ENCODE results near the gene LAMC2.
"Not testable (repeated sequence)": the region's sequence is repeated elsewhere in the genome, so short reads cannot be mapped to it uniquely, and the experiment has no call there.

Gene LAMC2

GRCh38 chr1:183185941-183186490, at the start of gene LAMC2:
Gene LAMC2 (plus strand): TSS chr1:183186264. CDS start chr1:183186353, 89 bp downstream.
- no peak for DNase-seq (ENCODE audit: low read depth)

GRCh38 chr1:183137782-183138181, 48.3 kb upstream of the LAMC2 start:
- DNase-seq (ENCODE audit: low read depth): peak; percentile 69

GRCh38 chr1:183138301-183138700, 47.8 kb upstream of the LAMC2 start:
- no peak for DNase-seq (ENCODE audit: low read depth)

- peak; percentile 41 for DNase-seq (ENCODE audit: low read depth)
Measured at GRCh38 chr1:183139281-183139942, 46.7 kb upstream of the LAMC2 start.

GRCh38 chr1:183140633-183141032, 45.4 kb upstream of the LAMC2 start:
- DNase-seq (ENCODE audit: low read depth): no peak

- no peak for DNase-seq (ENCODE audit: low read depth)
Measured at GRCh38 chr1:183142171-183142570, 43.9 kb upstream of the LAMC2 start.

- DNase-seq (ENCODE audit: low read depth): no peak
Measured at GRCh38 chr1:183143576-183144315, 42.3 kb upstream of the LAMC2 start.

GRCh38 chr1:183144752-183145151, 41.3 kb upstream of the LAMC2 start:
- peak; percentile 14 for DNase-seq (ENCODE audit: low read depth)

GRCh38 chr1:183147735-183148134, 38.3 kb upstream of the LAMC2 start:
- no peak for DNase-seq (ENCODE audit: low read depth)

GRCh38 chr1:183148599-183148998, 37.5 kb upstream of the LAMC2 start:
- peak; percentile 55 for DNase-seq (ENCODE audit: low read depth)

GRCh38 chr1:183149273-183149672, 36.8 kb upstream of the LAMC2 start:
- no peak for DNase-seq (ENCODE audit: low read depth)

GRCh38 chr1:183150032-183150431, 36.0 kb upstream of the LAMC2 start:
- not testable (repeated sequence) for DNase-seq (ENCODE audit: low read depth)

GRCh38 chr1:183150445-183150844, 35.6 kb upstream of the LAMC2 start:
- DNase-seq (ENCODE audit: low read depth): no peak

GRCh38 chr1:183152180-183152579, 33.9 kb upstream of the LAMC2 start:
- DNase-seq (ENCODE audit: low read depth): no peak

GRCh38 chr1:183155939-183156338, 30.1 kb upstream of the LAMC2 start:
- DNase-seq (ENCODE audit: low read depth): peak; percentile 16

- peak; percentile 50 for DNase-seq (ENCODE audit: low read depth)
Measured at GRCh38 chr1:183159960-183160359, 26.1 kb upstream of the LAMC2 start.

- peak; percentile 31 for DNase-seq (ENCODE audit: low read depth)
Measured at GRCh38 chr1:183161391-183161790, 24.7 kb upstream of the LAMC2 start.

- DNase-seq (ENCODE audit: low read depth): peak; percentile 94
Measured at GRCh38 chr1:183163316-183163715, 22.7 kb upstream of the LAMC2 start.

- peak; percentile 68 for DNase-seq (ENCODE audit: low read depth)
Measured at GRCh38 chr1:183164340-183164739, 21.7 kb upstream of the LAMC2 start.

GRCh38 chr1:183164963-183165362, 21.1 kb upstream of the LAMC2 start:
- no peak for DNase-seq (ENCODE audit: low read depth)

GRCh38 chr1:183165456-183165855, 20.6 kb upstream of the LAMC2 start:
- no peak for DNase-seq (ENCODE audit: low read depth)

GRCh38 chr1:183166454-183166853, 19.6 kb upstream of the LAMC2 start:
- no peak for DNase-seq (ENCODE audit: low read depth)

- DNase-seq (ENCODE audit: low read depth): no peak
Measured at GRCh38 chr1:183167676-183168075, 18.4 kb upstream of the LAMC2 start.

Measured in EH (cell line).